Stimulated activated naive CD4-positive, alpha-beta T cell treated with Interleukin-2 at 50 U/mL for 16 hours (primary cell): ENCODE data around the gene CRB1.

Experiments used
- DNase-seq: peaks from one replicate; lab custom pipeline; 2025; lab: John Stamatoyannopoulos, UW

CRB1 gene

DNA sequence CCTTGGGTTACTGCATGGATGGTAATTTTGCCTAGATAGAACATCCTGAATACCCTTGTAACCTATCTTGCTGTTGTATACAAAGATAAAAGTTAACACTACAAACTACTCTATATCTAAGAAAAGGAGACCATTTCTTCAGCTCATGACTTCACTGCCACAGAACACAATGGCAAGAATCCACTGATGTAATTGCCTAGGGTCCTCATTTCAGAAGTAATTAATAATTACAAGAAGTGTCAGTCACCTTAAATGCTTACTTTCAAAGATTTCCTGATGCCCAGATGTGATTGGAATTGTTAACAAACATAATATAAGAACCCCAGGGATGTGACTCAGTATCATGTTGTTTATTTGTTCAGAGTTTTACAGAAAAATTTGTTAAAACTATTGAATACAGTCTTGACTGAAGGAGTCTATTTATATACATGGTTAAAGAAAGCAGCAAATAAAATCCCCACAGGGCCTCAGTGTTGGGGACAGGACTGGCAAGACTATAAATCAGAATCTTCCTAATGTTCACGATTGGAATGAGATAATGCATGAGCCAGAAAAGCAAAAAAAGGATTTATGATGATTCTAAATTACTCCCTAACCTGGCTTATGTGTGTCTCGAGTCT is 83.9 kb downstream of the CRB1 start:
- no peak for DNase-seq

GRCh38 chr1:197355248-197355995 is 87.4 kb downstream of the CRB1 start:
- DNase-seq, result no peak

DNA sequence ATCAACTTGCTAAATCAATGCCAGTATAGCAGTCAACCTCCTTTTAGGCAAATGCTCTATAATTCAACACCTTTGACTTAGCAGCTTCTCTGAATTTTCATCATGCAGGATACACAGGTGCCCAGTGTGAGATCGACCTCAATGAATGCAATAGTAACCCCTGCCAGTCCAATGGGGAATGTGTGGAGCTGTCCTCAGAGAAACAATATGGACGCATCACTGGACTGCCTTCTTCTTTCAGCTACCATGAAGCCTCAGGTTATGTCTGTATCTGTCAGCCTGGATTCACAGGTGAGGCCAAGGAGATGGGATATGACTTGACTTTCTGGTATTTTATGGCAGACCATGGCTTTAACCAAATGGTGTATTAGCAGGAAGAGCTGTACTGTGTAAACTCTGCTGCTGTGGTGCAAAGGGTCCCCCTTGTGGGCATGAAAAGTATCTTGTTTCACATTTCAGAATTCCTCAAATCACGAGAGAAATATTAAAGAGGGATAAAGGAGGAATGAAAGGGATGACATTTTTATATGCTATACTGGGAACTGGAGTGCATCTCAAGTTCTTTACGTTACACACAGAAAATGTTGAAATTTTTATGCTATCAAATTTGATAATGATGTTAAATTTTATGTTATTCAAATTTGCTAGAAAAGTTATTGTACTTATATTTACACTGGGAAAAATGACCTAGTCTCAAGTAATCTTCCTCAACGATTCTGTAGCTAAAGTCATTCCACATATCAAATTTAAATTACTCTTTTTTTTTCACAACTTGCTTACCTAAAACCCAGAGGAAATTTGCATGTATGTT is 88.9 kb downstream of the CRB1 start:
- no peak for DNase-seq

GRCh38 chr1:197358959-197359358 is 90.9 kb downstream of the CRB1 start:
- no peak for DNase-seq

- no peak for DNase-seq
These were observed 92.0 kb downstream of the CRB1 start for GRCh38 chr1:197360068-197360467.

DNA sequence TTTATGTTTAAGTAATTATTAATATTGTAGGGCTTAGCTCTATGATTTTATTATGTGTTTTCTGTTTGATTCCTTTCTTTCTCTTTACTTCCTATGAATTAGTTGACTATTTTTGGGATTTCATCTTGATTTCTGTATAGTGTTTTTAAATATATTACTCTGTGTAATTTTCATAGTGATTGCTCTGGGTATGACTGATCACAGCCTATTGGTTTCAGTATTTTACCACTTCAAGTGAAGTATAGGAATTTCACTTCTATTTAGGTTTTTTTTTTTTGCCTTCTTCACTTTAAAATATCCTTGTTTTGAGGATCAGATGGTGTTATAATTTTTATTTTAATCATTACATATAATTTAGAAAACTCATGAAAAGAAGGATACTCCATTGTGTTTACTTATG is 94.8 kb downstream of the CRB1 start:
- no peak for DNase-seq

DNA sequence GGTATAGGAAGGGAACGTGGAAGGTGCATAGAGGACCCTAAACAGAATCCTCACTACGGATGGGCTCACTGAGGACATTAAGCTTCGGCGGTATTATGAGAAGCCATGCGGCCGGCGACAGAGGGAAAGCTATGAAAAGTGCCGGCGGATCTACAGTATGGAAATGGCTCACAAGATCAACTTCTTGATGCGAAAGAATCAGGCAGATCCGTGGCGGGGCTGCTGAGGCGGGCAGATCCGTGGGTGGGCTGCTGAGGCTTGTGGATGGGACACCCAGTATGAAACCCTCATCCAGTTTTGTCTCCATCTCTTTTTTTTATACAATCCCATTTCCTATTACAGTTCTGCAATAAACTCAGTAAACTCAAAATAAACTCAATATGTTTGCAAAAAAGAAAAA is 95.8 kb downstream of the CRB1 start:
- DNase-seq, result no peak

DNA sequence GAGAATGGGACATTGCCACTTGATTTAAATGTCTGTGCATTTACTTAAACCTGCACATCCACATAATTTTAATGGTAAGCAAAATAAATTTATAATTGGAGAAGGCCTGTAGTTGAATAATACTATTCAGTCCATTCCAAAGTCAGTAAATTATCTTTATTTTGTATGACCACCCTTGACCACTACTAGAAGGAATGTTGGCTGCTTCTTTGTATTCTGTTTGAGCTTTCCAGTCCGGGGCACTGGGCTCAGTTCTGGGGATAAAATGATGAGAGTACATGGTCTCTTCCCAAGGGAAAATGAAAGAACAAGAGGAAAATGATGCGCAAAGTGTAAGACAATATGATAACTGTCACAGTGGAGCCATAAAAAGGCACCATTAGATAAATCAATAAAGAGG is 98.9 kb downstream of the CRB1 start:
- DNase-seq, result no peak

GRCh38 chr1:197367627-197368026 is 99.6 kb downstream of the CRB1 start:
- DNase-seq, result no peak

DNA sequence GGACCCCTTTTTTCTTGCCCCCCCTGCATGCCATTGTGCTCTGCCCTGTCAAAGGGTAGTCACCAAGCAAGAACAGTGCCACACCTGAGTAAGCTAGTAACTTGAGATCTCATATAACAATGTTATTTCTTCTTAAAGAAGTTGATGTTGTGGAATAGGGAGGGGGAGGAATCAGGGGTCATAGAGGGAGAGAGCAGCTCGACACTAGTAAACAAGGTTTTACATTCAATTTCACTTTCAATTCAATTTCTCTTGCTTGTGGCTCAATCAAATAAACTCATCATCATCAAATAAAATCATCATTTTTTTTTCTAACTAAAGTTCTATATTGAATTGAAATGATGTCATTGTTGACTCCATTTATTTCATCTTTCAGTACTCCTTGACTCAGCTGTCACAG is 106.4 kb downstream of the CRB1 start:
- DNase-seq, result no peak

GRCh38 chr1:197384471-197384870 is 116.4 kb downstream of the CRB1 start:
- no peak for DNase-seq

- no peak for DNase-seq
These were observed 120.7 kb downstream of the CRB1 start for GRCh38 chr1:197388801-197389200.

DNA sequence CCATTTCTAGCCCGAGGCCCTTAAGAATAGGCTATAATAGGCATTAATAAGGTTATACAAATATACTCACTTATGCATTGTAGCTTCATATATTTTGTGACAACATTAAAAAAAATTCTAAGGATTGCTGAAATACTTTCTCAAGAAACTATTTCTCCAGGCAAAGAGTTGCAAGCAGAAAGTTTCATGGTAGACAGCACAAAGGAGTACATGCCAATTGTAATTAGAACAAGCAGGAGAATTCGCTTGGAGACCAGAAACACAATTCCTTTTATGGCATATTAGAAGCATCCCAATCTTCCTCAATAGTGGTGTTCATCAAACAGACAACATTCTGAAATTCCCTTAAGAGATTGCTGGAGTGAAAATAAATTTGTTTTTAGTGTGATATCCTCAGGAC is 122.8 kb downstream of the CRB1 start:
- no peak for DNase-seq

DNA sequence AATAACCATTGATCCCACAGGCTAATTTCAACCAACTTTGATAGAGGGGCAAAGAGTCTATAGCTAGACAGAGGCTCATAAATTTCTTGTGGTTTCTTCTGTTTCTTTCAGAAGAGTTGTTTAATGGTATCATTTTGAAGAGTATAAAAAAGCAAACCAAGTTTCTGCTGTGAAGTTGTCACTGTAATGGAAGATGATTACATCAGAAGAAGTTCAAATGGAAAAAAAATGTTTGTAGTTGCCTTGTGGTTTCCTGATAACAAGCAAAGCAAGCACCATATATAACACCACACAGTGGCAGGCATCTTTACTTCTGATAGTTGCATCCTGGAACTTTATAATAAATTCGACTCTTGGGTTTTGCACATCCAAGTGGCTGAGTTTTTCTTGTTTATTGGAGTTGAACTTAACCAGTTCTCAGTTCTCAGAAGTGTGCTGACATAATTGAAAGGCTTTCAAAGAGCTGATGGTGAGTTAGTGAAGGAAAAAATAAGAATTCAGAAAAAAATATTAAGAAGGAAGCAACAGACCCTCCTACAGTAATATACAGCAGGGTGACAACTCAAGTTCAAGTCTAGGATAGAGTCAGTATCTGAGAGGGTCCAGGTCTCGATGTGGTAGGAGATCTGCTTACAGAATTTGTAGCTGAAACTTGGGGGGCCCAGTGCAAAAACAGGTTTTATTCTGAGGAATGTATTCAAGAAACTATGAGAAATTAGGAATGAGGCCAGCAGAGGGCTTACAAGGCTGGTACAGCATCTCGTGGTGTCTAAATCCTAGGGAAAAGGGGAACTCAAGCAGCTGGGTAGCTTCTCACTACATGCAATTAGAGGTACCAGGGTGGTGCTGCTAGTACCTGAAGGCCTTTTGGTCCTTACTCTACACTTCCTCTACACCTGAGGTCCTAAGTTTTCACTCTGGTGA is 123.5 kb downstream of the CRB1 start:
- no peak for DNase-seq

DNA sequence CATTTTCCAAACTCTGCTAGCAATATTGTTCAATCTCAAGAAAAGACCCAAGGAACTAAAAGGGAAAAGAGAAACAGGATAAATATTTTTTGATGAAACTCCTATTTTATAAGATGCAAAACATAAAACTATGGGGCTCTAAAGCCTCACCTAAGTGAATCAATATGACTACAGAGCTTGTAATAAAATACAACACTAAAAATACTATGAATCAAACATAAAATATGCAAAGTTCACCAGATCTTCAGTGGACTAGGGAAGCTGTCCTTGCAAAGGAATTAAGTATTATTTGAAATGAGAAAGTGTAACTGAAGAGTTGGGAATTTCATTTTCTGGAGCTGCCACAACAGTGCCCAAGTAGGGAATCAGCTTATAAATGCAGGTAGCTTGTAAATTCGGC is 124.5 kb downstream of the CRB1 start:
- no peak for DNase-seq

DNA sequence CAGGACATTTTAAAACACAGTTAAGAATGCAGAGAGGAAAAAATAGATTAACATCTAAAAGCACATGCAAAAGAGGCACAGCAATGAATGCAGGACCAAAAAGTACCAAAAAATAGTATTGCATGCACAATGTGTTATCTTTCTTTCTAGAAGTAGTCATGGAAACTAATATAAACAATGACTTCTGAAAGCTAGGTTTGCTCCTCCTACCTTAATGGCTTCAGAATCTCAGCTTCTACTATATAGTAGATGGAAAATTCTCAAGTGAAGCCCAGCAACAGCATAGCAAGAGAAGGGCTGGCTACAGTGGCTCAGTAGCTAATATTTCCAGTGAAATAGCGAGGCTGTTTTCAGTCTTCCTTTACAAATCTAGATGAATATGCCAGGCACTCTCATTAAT is 125.1 kb downstream of the CRB1 start:
- no peak for DNase-seq

GRCh38 chr1:197393772-197394171 is 125.7 kb downstream of the CRB1 start:
- no peak for DNase-seq

DNA sequence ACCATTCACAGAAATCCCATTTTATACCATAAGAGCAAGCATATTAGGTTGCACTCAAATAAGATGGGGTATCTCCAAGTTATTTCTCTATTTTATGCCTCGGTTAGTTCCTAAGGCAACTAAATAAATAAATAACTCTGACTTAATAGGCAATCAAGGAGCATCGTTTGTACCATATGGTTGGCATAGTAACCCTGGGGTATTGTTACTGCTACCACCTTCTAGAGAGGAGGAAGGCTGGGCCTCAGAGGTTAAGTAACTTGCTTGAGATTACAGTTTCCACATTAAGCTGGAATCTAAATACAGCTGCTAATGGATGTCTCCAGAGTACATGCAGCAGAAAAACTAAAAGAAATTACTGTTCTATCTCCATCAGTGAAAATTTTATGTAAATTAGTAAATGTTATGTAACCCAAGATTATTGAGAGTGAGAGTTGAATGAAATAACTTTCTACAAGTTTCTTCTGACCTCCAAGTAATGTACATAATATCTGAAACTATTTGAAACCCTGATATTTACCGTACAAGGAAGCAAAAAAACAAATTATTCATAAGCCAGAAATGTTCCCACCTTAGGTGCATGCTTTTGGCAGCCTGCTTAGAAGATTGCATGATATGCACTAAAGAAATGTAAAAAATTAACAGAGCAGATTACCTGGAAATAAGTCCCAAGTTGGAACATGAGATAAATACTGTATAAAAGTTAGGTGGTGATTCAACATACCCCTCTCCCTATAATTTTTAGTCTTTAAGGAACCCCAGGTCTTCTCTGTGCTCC is 127.0 kb downstream of the CRB1 start:
- no peak for DNase-seq

- DNase-seq, result no peak
These were observed 129.8 kb downstream of the CRB1 start for GRCh38 chr1:197397895-197398294.

DNA sequence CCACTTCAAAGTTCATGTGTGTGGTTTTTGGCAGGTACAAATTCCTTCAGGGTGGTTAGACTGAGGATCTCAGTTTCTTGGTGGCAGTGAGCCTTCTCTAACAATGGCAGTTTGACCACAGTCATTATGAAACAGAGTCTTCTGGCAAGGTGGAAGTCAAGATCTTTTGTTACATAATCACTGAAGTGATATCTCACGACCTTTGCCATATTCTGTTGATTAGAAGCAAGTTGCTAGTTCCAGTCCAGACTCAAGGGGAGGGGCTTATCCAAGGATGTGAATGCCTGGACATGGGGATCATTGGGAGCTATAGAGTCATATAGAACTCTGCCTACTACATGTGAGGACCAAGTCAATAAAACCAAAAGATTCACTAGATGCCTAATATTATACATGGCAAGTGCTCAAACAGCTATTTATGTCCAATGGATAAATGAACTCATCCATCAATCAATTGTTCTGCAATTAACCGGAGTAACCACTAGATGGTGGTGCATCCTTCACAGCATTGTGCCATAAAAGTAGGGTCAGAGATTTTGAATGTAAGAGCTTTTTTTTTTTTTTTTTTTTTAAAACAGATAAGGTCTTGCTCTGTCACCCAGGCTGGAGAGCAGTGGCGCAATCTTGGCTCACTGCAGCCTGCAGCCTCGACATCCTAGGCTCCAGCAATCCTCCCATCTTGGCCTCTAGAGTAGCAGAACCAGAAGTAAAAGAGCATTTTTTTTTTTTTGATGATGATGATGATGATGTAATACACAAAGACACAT is 131.9 kb downstream of the CRB1 start:
- no peak for DNase-seq

DNA sequence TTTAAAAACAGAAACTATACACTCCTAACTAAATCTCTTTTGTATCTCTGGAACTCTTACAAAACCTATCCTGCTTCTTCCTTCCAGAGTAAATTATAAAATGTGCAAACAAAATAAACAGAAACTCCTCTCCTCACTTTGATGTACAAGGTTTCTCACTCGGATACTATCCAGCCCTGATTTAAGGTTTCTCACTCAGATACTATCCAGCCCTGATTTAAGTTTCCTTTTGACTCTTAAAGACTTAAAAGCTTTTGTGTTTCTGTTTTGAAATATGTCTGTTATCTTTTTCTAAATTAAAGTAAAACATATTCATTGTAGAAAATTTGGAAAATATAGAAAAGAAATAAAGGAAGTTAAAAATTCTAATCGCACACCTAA is 132.5 kb downstream of the CRB1 start:
- DNase-seq, result no peak
